Activated T-helper 1 cell treated with anti-CD3 and anti-CD28 coated beads, Interleukin-12 subunit alpha, Interleukin-12 subunit beta, Interleukin-2, Interleukin-4 antibody, amounts not matched to agents 30 ng/mL and 10 ng/mL and 1 ng/mL, durations not matched to agents 14 hours and 24 hours and 36 hours (primary cell): ENCODE measurements around the gene NHSL1. TPM values are rescaled to one million over a fixed set of nuclear protein-coding genes. Genes with fewer than 3 reads are reported as not detected.

Experiments used
- DNase-seq: peaks from one replicate; pipeline ENCODE4 v3.0.0; 2021; ENCODE audit warnings: low spot score
- H3K27ac Mint-ChIP-seq: one replicate; pipeline ENCODE4 v1.8.0; 2021; ENCODE audit warnings: mild to moderate bottlenecking, mixed read lengths
- H3K27me3 Mint-ChIP-seq: one replicate; pipeline ENCODE4 v1.8.0; 2022; ENCODE audit warnings: mild to moderate bottlenecking, moderate library complexity, mixed read lengths; ENCODE audit not compliant: insufficient read depth
- H3K36me3 Mint-ChIP-seq: one replicate; pipeline ENCODE4 v1.8.0; 2021; ENCODE audit warnings: low read depth, mixed read lengths
- H3K4me1 Mint-ChIP-seq: one replicate; pipeline ENCODE4 v1.8.0; 2021; ENCODE audit warnings: low read depth, mixed read lengths
- H3K4me3 Mint-ChIP-seq: one replicate; pipeline ENCODE4 v1.8.0; 2021; ENCODE audit warnings: mild to moderate bottlenecking, moderate library complexity, mixed read lengths
- H3K9me3 Mint-ChIP-seq: one replicate; pipeline ENCODE4 v1.8.0; 2021; ENCODE audit warnings: mixed read lengths
- intact Hi-C: fragments of 100-400 bp; cut with micrococcal nuclease; formaldehyde crosslinking; loops from one replicate; pipeline ENCODE4 v1.15.1; 2024
- total RNA-seq: library from RNA; stranded (reverse); gene quantifications from 2 replicates; pipeline ENCODE4 v1.2.3, GENCODE V29; 2022

Gene NHSL1
- total RNA-seq, 1 donor from 2014 or later, result 0.49 TPM

DNA sequence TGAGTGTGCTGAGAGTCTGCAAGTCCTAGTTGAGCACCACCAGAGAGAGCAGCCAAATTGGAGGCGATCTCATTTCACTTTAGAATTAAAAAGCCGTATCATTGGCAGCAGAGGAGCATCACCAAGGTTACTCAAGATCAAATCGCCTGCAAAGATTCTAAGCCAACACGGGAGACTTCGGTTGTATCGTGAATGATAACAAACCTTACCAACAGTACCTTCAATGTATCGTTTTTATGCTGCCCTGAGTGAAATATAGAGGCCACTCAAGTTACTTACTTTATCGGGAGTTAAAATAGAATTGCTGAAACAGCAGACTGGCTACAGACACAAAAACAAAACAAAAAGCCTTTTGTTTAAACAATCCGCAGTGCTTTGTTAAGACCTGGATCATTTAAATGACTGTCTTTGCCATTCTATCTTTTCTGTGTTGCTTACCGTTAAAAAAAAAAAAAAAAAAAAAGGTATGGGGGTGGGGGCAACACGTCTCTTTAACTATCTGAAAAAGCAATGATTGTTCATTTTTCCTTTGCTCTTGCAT lies 14.2 kb downstream of the NHSL1 start:
- H3K27ac Mint-ChIP-seq, result no peak overlapping the region
- intact Hi-C loops, result no loop called here
- H3K36me3 Mint-ChIP-seq, result no peaks in the 10 kb centered on the region
- no peak for DNase-seq
- no peak overlapping the region for H3K4me3 Mint-ChIP-seq
- H3K27me3 Mint-ChIP-seq, result peaks cover 9% of the 10 kb centered on the region
- no peaks in the 10 kb centered on the region for H3K9me3 Mint-ChIP-seq
- peaks cover 9% of the 10 kb centered on the region for H3K4me1 Mint-ChIP-seq

DNA sequence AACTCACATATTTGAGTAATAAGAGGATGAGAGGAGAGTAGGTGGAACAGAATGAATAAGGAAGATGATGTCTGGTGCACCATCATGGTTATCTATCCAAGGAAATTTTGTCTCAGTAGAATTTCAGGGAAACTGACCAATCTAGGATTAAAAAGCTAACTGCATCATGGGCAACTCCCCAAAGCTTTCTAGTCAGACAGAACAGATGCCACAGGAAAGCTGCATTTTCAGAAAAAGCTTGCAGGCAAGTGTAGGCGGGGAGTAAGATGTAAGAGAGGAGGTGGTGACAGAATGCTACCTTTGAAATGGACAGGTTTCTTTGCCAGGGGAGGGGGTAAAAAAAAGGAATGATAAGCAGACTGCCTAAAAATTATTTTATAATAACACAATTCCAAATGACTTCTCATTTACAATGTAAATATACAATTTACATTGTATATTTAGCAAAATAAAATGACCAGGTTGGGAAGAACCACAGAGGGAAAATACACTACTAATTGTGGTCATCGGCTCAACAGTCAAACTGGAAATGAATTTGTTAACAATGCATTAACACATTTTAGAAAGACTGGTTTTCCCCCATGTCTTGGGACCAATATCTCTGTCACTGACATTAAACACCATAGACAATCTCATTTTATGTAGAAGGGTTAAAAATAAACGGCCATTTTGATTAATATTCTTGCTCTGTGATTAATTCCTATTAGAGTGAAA lies 15.1 kb downstream of the NHSL1 start:
- DNase-seq, result no peak
- Mint-ChIP-seq H3K9me3 (no peaks in the 10 kb centered on the region), H3K27me3 (peaks cover 11% of the 10 kb centered on the region), H3K4me3 (no peak overlapping the region), H3K27ac (no peak overlapping the region), H3K36me3 (no peaks in the 10 kb centered on the region), H3K4me1 (peaks cover 9% of the 10 kb centered on the region)
- intact Hi-C loops, result no loop called here

DNA sequence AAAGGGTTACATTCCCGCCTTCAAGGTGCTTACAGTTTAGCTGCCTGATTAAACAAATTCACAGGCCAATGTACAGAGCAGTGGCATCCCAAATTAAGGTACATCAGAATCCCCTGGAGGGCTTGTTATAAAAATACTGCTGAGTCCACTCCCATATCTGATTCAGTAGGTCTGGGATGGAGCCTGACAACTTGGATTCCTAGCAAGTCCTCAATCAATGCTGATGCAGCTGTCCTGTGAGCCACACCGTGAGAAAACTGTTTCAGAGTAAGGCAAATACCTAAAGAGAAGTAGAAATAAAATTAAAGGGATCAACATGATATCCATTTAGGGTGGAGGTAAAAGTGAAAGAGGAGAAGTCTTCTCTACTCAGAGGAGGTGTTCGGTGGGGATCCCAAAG lies 16.5 kb downstream of the NHSL1 start:
- intact Hi-C loops, result no loop called here
- no peak overlapping the region for H3K4me3 Mint-ChIP-seq

DNA sequence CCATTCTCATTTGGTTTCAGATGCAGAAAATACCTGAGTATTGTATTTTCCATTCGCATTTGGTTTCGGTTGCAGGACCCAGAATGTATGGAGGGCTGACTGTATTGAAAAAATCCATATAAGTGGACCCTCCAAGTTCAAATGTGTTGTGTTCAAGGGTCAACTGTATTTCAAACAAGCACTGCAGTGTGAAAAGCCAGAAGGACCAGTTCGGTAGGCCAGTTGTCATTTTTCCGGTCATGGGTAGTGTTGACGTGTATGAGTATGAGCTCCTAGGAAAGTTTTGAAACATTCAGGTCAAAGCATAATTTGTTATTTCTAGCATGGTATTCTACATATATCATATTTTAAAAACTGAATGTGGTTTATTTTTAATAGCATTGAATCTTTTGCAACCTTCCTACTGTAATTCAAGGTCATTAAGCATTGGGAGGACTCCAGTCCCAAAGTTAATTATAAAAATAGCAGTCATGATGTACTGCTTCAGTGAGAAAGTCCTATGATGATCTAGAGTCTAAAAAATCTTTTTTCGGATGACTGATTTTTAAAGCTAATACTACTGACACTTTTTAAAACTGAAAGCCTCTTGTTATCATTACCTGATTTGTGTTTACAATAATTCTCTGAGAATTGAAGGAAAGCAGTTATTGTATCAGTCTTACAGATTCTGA lies 18.9 kb downstream of the NHSL1 start:
- DNase-seq, result no peak
- Mint-ChIP-seq H3K36me3 (no peaks in the 10 kb centered on the region), H3K27ac (no peak overlapping the region), H3K27me3 (peaks cover 13% of the 10 kb centered on the region), H3K4me1 (no peaks in the 10 kb centered on the region), H3K4me3 (no peak overlapping the region), H3K9me3 (no peaks in the 10 kb centered on the region)
- intact Hi-C loops, result no loop called here

More for the DNA sequence above, 16.5 kb downstream of the NHSL1 start:
- Mint-ChIP-seq H3K27me3 (peaks cover 11% of the 10 kb centered on the region), H3K9me3 (no peaks in the 10 kb centered on the region), H3K36me3 (no peaks in the 10 kb centered on the region), H3K4me1 (peaks cover 9% of the 10 kb centered on the region), H3K27ac (no peak overlapping the region)
- DNase-seq, result no peak

DNA sequence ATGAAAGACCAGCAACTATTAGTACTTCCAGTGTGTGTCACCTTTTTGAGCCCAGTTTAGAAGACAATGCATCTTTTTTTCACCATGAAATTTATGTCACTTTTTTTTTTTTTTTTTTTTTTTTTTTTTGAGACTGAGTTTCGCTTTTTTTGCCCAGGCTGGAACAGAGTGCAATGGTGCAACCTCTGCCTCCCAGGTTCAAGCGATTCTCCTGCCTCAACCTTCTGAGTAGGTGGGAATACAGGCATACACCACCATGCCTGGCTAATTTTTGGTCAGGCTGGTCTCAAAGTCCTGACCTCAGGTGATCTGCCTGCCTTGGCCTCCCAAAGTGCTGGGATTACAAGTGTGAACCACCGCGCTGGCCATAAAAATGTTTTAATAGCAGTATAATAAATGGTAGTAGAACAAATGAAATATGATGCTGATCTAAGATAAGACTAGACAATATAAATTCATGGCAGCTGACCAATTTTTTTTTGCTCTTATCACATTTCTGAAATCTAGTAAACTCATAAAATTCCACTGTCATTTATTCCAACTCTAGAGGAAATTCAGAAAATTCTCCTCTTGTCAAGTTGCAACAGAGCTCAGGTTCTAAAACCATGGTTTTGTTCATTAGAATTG lies 21.3 kb downstream of the NHSL1 start:
- no peak for DNase-seq
- H3K27ac Mint-ChIP-seq, result no peak overlapping the region
- H3K36me3 Mint-ChIP-seq, result no peaks in the 10 kb centered on the region
- no peaks in the 10 kb centered on the region for H3K4me1 Mint-ChIP-seq
- intact Hi-C loops, result no loop called here
- H3K9me3 Mint-ChIP-seq, result no peaks in the 10 kb centered on the region
- no peak overlapping the region for H3K4me3 Mint-ChIP-seq
- peaks cover 17% of the 10 kb centered on the region for H3K27me3 Mint-ChIP-seq

DNA sequence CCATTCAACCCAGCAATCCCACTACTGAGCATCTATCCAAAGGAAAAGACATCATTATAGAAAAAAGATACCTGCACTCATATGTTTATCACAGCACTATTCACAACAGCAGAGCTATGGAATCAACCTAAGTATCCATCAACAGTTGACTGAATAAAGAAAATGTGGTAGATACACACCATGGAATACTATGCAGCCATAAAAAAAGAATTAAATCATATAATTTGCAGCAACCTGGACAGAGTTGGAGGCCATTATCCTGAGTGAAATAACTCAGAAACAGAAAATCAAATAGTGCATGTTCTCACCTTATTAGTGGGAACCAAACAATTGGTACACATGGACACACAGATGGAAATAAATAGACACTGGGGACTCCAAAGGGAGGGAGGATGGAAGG lies 23.2 kb downstream of the NHSL1 start:
- intact Hi-C loops, result no loop called here

DNA sequence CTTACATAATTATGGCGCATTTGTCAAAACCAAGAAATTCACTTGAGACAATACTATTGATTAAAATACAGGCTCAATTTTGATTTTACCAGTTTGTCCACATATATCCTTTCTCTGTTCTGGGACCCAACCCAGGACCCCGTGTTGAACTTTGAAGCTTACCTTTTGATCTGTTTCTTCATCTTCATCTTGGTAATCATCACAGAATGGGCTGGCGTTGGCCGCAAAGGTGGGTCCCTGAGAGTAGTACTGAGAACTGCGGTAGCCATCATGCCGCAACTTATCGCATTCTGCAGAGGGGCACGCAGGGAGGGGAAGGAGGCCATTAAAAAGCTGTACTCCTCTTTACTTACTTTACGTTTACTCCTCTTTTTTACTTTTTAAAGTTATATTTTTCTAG lies 26.1 kb downstream of the NHSL1 start:
- no peak for DNase-seq

More for the DNA sequence above, 23.2 kb downstream of the NHSL1 start:
- no peaks in the 10 kb centered on the region for H3K4me1 Mint-ChIP-seq
- no peak overlapping the region for H3K4me3 Mint-ChIP-seq
- no peak for DNase-seq
- no peak overlapping the region for H3K27ac Mint-ChIP-seq
- no peaks in the 10 kb centered on the region for H3K36me3 Mint-ChIP-seq
- H3K27me3 Mint-ChIP-seq, result peaks cover 13% of the 10 kb centered on the region
- no peaks in the 10 kb centered on the region for H3K9me3 Mint-ChIP-seq

DNA sequence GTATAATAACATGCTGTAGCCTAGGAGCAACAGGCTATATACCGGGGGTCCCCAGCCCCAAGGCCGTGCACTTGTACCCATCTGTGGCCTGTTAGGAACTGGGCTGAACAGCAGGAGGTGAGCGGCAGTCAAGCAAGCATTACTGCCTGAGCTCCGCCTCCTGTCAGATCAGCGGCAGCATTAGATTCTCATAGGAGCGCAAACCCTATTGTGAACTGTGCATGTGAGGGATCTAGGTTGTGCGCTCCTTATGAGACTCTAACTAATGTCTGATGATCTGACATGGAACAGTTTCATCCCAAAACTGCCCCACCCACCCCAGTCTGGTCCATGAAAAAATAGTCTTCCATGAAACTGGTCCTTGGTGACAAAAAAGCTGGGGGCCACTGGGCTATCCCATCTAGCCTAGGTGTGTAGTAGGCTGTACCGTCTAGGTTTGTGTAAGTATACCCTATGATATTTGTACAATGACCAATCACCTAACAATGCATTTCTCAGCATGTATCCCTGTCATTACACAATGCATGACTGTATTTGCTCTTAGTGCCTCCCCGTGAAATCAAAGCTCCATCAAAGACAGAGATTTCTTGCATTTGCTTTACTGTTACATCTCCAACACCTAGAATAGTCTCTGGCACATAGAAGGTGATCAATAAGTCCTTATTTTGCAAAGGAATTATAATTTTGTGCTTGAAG lies 30.8 kb downstream of the NHSL1 start:
- no peak for DNase-seq
- Mint-ChIP-seq H3K9me3 (no peaks in the 10 kb centered on the region), H3K27ac (no peak overlapping the region), H3K27me3 (peaks cover 3% of the 10 kb centered on the region), H3K36me3 (no peaks in the 10 kb centered on the region), H3K4me1 (peaks cover 5% of the 10 kb centered on the region), H3K4me3 (no peak overlapping the region)
- intact Hi-C loops, result no loop called here

More for the DNA sequence above, 26.1 kb downstream of the NHSL1 start:
- H3K4me3 Mint-ChIP-seq, result no peak overlapping the region
- H3K36me3 Mint-ChIP-seq, result no peaks in the 10 kb centered on the region
- no peak overlapping the region for H3K27ac Mint-ChIP-seq
- H3K27me3 Mint-ChIP-seq, result peaks cover 9% of the 10 kb centered on the region
- H3K9me3 Mint-ChIP-seq, result no peaks in the 10 kb centered on the region
- H3K4me1 Mint-ChIP-seq, result no peaks in the 10 kb centered on the region
- intact Hi-C loops, result no loop called here

DNA sequence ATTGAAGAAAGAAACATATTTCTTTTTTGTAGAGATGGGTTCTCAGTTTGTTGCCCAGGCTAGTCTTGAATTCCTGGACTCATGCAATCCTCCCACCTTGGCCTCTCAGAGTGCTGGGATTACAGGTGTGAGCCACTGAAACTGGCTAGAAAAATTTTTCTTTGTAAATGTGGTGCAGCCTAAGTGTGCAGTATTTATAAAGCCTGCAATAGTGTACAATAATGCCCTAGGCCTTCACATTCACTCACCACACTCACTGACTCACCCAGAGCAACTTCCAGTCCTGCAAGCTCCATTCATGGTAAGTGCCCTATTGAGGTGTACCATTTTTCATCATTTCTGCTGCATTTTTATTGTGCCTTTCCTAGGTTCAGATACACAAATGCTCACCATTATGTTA lies 31.4 kb downstream of the NHSL1 start:
- H3K36me3 Mint-ChIP-seq, result no peaks in the 10 kb centered on the region
- H3K27ac Mint-ChIP-seq, result no peak overlapping the region
- H3K4me1 Mint-ChIP-seq, result peaks cover 5% of the 10 kb centered on the region
- H3K4me3 Mint-ChIP-seq, result no peak overlapping the region
- H3K9me3 Mint-ChIP-seq, result no peaks in the 10 kb centered on the region
- intact Hi-C loops, result no loop called here
- no peak for DNase-seq
- H3K27me3 Mint-ChIP-seq, result peaks cover 3% of the 10 kb centered on the region

DNA sequence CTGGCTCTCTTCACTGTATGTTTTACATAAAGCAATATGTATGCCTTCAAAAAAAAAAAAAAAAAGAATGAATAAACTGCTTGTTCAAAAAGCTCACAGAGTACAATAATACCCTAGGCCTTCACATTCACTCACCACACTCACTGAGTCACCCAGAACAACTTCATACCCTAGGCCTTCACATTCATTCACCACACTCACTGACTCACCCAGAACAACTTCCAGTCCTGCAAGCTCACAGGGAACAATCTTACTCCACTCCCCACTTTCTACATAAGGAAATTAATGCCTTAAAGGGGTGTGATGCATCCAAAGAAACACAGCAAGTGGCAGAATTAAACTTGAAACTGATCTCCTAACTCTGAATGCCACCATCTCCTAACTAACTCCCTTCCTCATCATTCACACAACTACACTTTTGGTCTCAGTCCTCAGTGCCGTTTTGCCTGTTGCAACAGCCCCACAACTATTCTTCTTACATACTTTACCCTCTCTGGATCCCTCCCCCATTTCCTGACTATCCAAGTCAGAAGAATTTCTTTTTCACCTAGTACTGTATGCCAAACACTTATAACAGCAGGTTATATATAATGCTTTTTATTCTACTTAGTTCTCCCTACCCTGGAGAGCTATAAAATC lies 34.2 kb downstream of the NHSL1 start:
- Mint-ChIP-seq H3K9me3 (peaks cover 13% of the 10 kb centered on the region), H3K4me3 (no peak overlapping the region), H3K36me3 (no peaks in the 10 kb centered on the region), H3K4me1 (peaks cover 5% of the 10 kb centered on the region), H3K27me3 (no peaks in the 10 kb centered on the region), H3K27ac (peak overlapping the region; percentile 0)
- intact Hi-C loops, result no loop called here
- no peak for DNase-seq

DNA sequence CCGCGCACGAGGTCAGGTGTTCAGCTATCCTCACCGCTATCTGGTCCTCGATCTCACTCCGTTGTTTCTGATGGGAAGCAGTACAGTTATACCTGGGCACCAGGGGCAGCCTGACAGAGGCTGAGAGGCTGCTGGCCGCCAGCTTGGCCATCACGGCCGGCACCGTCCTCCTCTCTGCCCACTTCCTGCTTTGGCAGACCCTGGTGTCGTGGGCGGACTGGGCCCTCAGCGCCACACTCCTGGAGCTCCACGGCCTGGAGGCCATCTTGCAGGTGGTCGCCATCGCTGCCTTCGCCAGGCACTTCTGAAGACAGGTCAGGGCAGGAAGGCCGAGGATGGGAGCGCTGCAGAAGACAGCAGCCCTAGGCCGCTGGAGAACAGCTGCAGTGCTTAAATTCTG lies 35.2 kb downstream of the NHSL1 start:
- H3K27ac Mint-ChIP-seq, result no peak overlapping the region
- peaks cover 13% of the 10 kb centered on the region for H3K9me3 Mint-ChIP-seq
- no peak overlapping the region for H3K4me3 Mint-ChIP-seq
- no peaks in the 10 kb centered on the region for H3K27me3 Mint-ChIP-seq
- H3K4me1 Mint-ChIP-seq, result peaks cover 5% of the 10 kb centered on the region
- H3K36me3 Mint-ChIP-seq, result no peaks in the 10 kb centered on the region
- no peak for DNase-seq
- intact Hi-C loops, result no loop called here

DNA sequence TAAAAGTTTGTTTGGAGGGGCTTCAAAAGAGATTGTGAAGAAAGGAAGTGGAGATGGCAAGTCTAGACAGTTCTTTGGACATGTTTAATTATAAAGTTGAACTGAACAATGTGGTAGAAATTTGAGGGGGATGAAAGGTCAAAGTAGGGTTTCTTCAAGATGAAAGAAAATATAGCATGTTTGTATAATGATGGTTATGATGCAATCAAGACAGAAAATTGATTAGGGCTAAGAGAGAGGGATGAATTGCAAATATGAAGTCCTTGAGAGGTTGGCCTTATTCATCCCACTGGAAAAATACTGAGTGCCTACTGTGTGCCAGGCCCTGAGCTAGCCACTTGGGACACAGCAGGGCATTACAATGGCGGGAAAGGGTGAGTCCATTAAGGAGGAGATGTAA lies 37.6 kb downstream of the NHSL1 start:
- intact Hi-C loops, result no loop called here
- Mint-ChIP-seq H3K4me3 (no peak overlapping the region), H3K27me3 (no peaks in the 10 kb centered on the region), H3K27ac (no peak overlapping the region), H3K4me1 (peaks cover 5% of the 10 kb centered on the region), H3K9me3 (peaks cover 13% of the 10 kb centered on the region), H3K36me3 (no peaks in the 10 kb centered on the region)
- DNase-seq, result no peak
